ENCODE results near the gene PDE9A.

GRCh38 chr21:42784276-42784675, 130.9 kb downstream of the PDE9A start:
- TF ChIP-seq CTCF (IDR thresholded peaks at IDR 0.05; ENCODE audit: extremely low read depth in 1 of 2, insufficient read depth in 1 of 2, low read depth in 1 of 2, low read length in 2 of 2) (no peak), POLR2A (IDR thresholded peaks at IDR 0.05; ENCODE audit: low read depth, low read length) (no peak), POLR2AphosphoS5 (IDR thresholded peaks at IDR 0.05; ENCODE audit: insufficient read depth, low read depth, low read length) (no peak), EZH2 (IDR thresholded peaks at IDR 0.05; ENCODE audit: borderline replicate concordance, low read depth, low read length, severe bottlenecking) (no peak), MYC (IDR thresholded peaks at IDR 0.05; ENCODE audit: low read depth, low read length) (no peak), MAX (IDR thresholded peaks at IDR 0.05; ENCODE audit: insufficient read depth, insufficient read length) (no peak), JUN (IDR thresholded peaks at IDR 0.05; ENCODE audit: borderline replicate concordance, insufficient read depth, insufficient read length, low read depth) (no peak), GATA2 (IDR thresholded peaks at IDR 0.05; ENCODE audit: insufficient read depth, insufficient read length, low read depth, low read length) (no peak), FOS (IDR thresholded peaks at IDR 0.05; ENCODE audit: borderline replicate concordance, insufficient read depth, low read length) (no peak)
